ENCODE results near the gene C5.

- TF ChIP-seq, protein P1, sequence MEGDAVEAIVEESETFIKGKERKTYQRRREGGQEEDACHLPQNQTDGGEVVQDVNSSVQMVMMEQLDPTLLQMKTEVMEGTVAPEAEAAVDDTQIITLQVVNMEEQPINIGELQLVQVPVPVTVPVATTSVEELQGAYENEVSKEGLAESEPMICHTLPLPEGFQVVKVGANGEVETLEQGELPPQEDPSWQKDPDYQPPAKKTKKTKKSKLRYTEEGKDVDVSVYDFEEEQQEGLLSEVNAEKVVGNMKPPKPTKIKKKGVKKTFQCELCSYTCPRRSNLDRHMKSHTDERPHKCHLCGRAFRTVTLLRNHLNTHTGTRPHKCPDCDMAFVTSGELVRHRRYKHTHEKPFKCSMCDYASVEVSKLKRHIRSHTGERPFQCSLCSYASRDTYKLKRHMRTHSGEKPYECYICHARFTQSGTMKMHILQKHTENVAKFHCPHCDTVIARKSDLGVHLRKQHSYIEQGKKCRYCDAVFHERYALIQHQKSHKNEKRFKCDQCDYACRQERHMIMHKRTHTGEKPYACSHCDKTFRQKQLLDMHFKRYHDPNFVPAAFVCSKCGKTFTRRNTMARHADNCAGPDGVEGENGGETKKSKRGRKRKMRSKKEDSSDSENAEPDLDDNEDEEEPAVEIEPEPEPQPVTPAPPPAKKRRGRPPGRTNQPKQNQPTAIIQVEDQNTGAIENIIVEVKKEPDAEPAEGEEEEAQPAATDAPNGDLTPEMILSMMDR (conservative IDR thresholded peaks at IDR 0.05), result no peak
- no peak for TF ChIP-seq ZFX (IDR thresholded peaks at IDR 0.05)
Observed at GRCh38 chr9:120974921-120975320, 75.2 kb downstream of the C5 start.
